ENCODE results near the gene ZNF786. TPM values are rescaled to one million over a fixed set of nuclear protein-coding genes. Genes with fewer than 3 reads are reported as not detected.

The ZNF786 gene
- total and polyA plus RNA-seq, 2 experiments from 2014 or later, result 6.1 to 19.8 TPM

DNA sequence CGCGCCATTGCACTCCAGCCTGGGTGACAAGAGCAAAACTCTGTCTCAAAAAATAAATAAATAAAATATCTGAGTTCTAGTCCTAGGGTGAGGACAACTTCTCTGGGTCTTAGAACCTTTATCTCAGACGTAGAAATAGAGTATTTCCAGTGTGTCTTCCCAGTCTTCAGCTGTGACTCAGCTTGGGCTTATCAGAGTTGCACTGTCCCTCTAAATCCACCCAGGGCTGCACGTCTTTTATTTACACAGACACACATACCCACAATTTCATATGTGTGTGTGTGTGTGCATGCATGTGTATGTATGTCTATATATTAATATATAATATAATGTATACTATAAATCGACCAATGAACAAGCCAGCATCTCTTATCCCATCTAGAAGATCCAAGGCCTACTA is 49.2 kb downstream of the ZNF786 start:
- Histone ChIP-seq H3K27me3 (ENCODE audit: insufficient read depth) (no peaks in the 10 kb centered on the region), H4K20me1 (replicated peaks; ENCODE audit: insufficient read depth) (no peaks in the 10 kb centered on the region), H3K4me3 (no peak overlapping the region), H3K4me2 (no peak overlapping the region), H3K79me2 (replicated peaks; ENCODE audit: insufficient read depth) (no peaks in the 10 kb centered on the region), H3K27ac (ENCODE audit: low read depth) (no peak overlapping the region), H3K4me1 (ENCODE audit: insufficient read depth) (no peaks in the 10 kb centered on the region), H3K9me2 (ENCODE audit: insufficient read depth) (no peaks in the 10 kb centered on the region), H3K36me3 (ENCODE audit: insufficient read depth) (no peaks in the 10 kb centered on the region), H2AFZ (no peak overlapping the region), H3F3A (replicated peaks; ENCODE audit: low read depth) (no peaks in the 10 kb centered on the region)
- DNase-seq (ENCODE audit: low spot score) (no peak), ATAC-seq (no peak)
- peaks cover 8% of the 10 kb centered on the region; the same call in 1 of the 3 replicates for H3K36me3 Mint-ChIP-seq (ENCODE audit: low read depth)
- H3K4me3 Mint-ChIP-seq, result no peak overlapping the region
- H3K27ac Mint-ChIP-seq, result no peak overlapping the region
- no peak for TF ChIP-seq NANOG (IDR thresholded peaks at IDR 0.05; ENCODE audit: borderline replicate concordance)
- TF ChIP-seq STAT1 (IDR thresholded peaks at IDR 0.05; ENCODE audit: unreplicated experiment), result no peak
- TF ChIP-seq, protein P1, sequence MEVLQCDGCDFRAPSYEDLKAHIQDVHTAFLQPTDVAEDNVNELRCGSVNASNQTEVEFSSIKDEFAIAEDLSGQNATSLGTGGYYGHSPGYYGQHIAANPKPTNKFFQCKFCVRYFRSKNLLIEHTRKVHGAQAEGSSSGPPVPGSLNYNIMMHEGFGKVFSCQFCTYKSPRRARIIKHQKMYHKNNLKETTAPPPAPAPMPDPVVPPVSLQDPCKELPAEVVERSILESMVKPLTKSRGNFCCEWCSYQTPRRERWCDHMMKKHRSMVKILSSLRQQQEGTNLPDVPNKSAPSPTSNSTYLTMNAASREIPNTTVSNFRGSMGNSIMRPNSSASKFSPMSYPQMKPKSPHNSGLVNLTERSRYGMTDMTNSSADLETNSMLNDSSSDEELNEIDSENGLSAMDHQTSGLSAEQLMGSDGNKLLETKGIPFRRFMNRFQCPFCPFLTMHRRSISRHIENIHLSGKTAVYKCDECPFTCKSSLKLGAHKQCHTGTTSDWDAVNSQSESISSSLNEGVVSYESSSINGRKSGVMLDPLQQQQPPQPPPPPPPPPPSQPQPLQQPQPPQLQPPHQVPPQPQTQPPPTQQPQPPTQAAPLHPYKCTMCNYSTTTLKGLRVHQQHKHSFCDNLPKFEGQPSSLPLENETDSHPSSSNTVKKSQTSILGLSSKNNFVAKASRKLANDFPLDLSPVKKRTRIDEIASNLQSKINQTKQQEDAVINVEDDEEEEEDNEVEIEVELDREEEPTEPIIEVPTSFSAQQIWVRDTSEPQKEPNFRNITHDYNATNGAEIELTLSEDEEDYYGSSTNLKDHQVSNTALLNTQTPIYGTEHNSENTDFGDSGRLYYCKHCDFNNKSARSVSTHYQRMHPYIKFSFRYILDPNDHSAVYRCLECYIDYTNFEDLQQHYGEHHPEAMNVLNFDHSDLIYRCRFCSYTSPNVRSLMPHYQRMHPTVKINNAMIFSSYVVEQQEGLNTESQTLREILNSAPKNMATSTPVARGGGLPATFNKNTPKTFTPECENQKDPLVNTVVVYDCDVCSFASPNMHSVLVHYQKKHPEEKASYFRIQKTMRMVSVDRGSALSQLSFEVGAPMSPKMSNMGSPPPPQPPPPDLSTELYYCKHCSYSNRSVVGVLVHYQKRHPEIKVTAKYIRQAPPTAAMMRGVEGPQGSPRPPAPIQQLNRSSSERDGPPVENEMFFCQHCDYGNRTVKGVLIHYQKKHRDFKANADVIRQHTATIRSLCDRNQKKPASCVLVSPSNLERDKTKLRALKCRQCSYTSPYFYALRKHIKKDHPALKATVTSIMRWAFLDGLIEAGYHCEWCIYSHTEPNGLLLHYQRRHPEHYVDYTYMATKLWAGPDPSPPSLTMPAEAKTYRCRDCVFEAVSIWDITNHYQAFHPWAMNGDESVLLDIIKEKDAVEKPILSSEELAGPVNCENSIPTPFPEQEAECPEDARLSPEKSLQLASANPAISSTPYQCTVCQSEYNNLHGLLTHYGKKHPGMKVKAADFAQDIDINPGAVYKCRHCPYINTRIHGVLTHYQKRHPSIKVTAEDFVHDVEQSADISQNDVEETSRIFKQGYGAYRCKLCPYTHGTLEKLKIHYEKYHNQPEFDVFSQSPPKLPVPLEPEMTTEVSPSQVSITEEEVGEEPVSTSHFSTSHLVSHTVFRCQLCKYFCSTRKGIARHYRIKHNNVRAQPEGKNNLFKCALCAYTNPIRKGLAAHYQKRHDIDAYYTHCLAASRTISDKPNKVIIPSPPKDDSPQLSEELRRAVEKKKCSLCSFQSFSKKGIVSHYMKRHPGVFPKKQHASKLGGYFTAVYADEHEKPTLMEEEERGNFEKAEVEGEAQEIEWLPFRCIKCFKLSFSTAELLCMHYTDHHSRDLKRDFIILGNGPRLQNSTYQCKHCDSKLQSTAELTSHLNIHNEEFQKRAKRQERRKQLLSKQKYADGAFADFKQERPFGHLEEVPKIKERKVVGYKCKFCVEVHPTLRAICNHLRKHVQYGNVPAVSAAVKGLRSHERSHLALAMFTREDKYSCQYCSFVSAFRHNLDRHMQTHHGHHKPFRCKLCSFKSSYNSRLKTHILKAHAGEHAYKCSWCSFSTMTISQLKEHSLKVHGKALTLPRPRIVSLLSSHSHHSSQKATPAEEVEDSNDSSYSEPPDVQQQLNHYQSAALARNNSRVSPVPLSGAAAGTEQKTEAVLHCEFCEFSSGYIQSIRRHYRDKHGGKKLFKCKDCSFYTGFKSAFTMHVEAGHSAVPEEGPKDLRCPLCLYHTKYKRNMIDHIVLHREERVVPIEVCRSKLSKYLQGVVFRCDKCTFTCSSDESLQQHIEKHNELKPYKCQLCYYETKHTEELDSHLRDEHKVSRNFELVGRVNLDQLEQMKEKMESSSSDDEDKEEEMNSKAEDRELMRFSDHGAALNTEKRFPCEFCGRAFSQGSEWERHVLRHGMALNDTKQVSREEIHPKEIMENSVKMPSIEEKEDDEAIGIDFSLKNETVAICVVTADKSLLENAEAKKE (CRISPR knock-in tag; IDR thresholded peaks at IDR 0.05), result no peak
- TF ChIP-seq, protein P2, sequence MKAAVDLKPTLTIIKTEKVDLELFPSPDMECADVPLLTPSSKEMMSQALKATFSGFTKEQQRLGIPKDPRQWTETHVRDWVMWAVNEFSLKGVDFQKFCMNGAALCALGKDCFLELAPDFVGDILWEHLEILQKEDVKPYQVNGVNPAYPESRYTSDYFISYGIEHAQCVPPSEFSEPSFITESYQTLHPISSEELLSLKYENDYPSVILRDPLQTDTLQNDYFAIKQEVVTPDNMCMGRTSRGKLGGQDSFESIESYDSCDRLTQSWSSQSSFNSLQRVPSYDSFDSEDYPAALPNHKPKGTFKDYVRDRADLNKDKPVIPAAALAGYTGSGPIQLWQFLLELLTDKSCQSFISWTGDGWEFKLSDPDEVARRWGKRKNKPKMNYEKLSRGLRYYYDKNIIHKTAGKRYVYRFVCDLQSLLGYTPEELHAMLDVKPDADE (IDR thresholded peaks at IDR 0.05), result no peak
- TF ChIP-seq, protein P3, sequence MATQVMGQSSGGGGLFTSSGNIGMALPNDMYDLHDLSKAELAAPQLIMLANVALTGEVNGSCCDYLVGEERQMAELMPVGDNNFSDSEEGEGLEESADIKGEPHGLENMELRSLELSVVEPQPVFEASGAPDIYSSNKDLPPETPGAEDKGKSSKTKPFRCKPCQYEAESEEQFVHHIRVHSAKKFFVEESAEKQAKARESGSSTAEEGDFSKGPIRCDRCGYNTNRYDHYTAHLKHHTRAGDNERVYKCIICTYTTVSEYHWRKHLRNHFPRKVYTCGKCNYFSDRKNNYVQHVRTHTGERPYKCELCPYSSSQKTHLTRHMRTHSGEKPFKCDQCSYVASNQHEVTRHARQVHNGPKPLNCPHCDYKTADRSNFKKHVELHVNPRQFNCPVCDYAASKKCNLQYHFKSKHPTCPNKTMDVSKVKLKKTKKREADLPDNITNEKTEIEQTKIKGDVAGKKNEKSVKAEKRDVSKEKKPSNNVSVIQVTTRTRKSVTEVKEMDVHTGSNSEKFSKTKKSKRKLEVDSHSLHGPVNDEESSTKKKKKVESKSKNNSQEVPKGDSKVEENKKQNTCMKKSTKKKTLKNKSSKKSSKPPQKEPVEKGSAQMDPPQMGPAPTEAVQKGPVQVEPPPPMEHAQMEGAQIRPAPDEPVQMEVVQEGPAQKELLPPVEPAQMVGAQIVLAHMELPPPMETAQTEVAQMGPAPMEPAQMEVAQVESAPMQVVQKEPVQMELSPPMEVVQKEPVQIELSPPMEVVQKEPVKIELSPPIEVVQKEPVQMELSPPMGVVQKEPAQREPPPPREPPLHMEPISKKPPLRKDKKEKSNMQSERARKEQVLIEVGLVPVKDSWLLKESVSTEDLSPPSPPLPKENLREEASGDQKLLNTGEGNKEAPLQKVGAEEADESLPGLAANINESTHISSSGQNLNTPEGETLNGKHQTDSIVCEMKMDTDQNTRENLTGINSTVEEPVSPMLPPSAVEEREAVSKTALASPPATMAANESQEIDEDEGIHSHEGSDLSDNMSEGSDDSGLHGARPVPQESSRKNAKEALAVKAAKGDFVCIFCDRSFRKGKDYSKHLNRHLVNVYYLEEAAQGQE (IDR thresholded peaks at IDR 0.05; ENCODE audit: unreplicated experiment), result no peak
- TF ChIP-seq EZH2 (IDR thresholded peaks at IDR 0.05; ENCODE audit: low read depth, unreplicated experiment), result no peak
- no peak for TF ChIP-seq JUNB (IDR thresholded peaks at IDR 0.05; ENCODE audit: unreplicated experiment)
- no peak for TF ChIP-seq CREB1 (CRISPR knock-in tag; IDR thresholded peaks at IDR 0.05; ENCODE audit: low read depth)
- TF ChIP-seq ZNF114 (CRISPR knock-in tag; IDR thresholded peaks at IDR 0.05), result no peak
- TF ChIP-seq POLR2AphosphoS5 (IDR thresholded peaks at IDR 0.05; ENCODE audit: low read depth), result no peak
- TF ChIP-seq, protein P4, sequence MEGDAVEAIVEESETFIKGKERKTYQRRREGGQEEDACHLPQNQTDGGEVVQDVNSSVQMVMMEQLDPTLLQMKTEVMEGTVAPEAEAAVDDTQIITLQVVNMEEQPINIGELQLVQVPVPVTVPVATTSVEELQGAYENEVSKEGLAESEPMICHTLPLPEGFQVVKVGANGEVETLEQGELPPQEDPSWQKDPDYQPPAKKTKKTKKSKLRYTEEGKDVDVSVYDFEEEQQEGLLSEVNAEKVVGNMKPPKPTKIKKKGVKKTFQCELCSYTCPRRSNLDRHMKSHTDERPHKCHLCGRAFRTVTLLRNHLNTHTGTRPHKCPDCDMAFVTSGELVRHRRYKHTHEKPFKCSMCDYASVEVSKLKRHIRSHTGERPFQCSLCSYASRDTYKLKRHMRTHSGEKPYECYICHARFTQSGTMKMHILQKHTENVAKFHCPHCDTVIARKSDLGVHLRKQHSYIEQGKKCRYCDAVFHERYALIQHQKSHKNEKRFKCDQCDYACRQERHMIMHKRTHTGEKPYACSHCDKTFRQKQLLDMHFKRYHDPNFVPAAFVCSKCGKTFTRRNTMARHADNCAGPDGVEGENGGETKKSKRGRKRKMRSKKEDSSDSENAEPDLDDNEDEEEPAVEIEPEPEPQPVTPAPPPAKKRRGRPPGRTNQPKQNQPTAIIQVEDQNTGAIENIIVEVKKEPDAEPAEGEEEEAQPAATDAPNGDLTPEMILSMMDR (conservative IDR thresholded peaks at IDR 0.05; ENCODE audit: low read depth in 2 of 2), result no peak
- TF ChIP-seq ZNF331 (CRISPR knock-in tag; IDR thresholded peaks at IDR 0.05; ENCODE audit: low read depth), result no peak
- no peak for TF ChIP-seq EZH2phosphoT487 (IDR thresholded peaks at IDR 0.05; ENCODE audit: unreplicated experiment)
- H3K27me3 Mint-ChIP-seq (ENCODE audit: insufficient read depth, low read depth, poor library complexity), result peaks cover 4% of the 10 kb centered on the region
- H3K9me3 Mint-ChIP-seq, result peaks cover 15% of the 10 kb centered on the region
- H3K4me1 Mint-ChIP-seq, result no peaks in the 10 kb centered on the region; the same call in 2 of the 3 replicates
